ENCODE results near the gene HDGFL2.
A peak's percentile ranks its signal among the peaks of the same experiment; 100 is the strongest.

The HDGFL2 gene

GRCh38 chr19:4495471-4495870, 23.4 kb downstream of the HDGFL2 start:
- H3K9me3 ChIP-seq (ENCODE audit: low read length): no peaks in the 10 kb centered on the region
- no peak overlapping the region for H3K27ac ChIP-seq (ENCODE audit: low read depth, low read length)
- no peak overlapping the region for H3K9ac ChIP-seq (ENCODE audit: low read length)
- peaks cover 60% of the 10 kb centered on the region for H3K36me3 ChIP-seq (ENCODE audit: insufficient read depth, low read length)
- H3K27me3 ChIP-seq (ENCODE audit: control insufficient read depth in 1 of 2, insufficient read depth in 2 of 2, low read length in 2 of 2): no peaks in the 10 kb centered on the region
- H3K4me1 ChIP-seq (ENCODE audit: insufficient read depth, low read length): no peaks in the 10 kb centered on the region
- no peak overlapping the region for H3K4me3 ChIP-seq (ENCODE audit: low read depth in 1 of 2, low read length in 2 of 2)

- peaks cover 63% of the 10 kb centered on the region for H3K36me3 ChIP-seq (ENCODE audit: insufficient read depth, low read length)
Measured at GRCh38 chr19:4496304-4496703, 24.2 kb downstream of the HDGFL2 start.

GRCh38 chr19:4497770-4498389, 25.8 kb downstream of the HDGFL2 start:
- Histone ChIP-seq H3K4me3 (ENCODE audit: low read depth in 1 of 2, low read length in 2 of 2) (no peak overlapping the region), H3K27ac (ENCODE audit: low read depth, low read length) (no peak overlapping the region), H3K27me3 (ENCODE audit: control insufficient read depth in 1 of 2, insufficient read depth in 2 of 2, low read length in 2 of 2) (no peaks in the 10 kb centered on the region), H3K9ac (ENCODE audit: low read length) (no peak overlapping the region), H3K36me3 (ENCODE audit: insufficient read depth, low read length) (peaks cover 53% of the 10 kb centered on the region), H3K9me3 (ENCODE audit: low read length) (no peaks in the 10 kb centered on the region), H3K4me1 (ENCODE audit: insufficient read depth, low read length) (no peaks in the 10 kb centered on the region)

More at GRCh38 chr19:4496304-4496703, 24.2 kb downstream of the HDGFL2 start:
- H3K9me3 ChIP-seq (ENCODE audit: low read length): no peaks in the 10 kb centered on the region
- H3K4me1 ChIP-seq (ENCODE audit: insufficient read depth, low read length): no peaks in the 10 kb centered on the region
- H3K4me3 ChIP-seq (ENCODE audit: low read depth in 1 of 2, low read length in 2 of 2): no peak overlapping the region
- H3K27ac ChIP-seq (ENCODE audit: low read depth, low read length): no peak overlapping the region
- H3K27me3 ChIP-seq (ENCODE audit: control insufficient read depth in 1 of 2, insufficient read depth in 2 of 2, low read length in 2 of 2): no peaks in the 10 kb centered on the region
- H3K9ac ChIP-seq (ENCODE audit: low read length): no peak overlapping the region

- peaks cover 45% of the 10 kb centered on the region for H3K36me3 ChIP-seq (ENCODE audit: insufficient read depth, low read length)
- no peak overlapping the region for H3K9ac ChIP-seq (ENCODE audit: low read length)
- H3K9me3 ChIP-seq (ENCODE audit: low read length): no peaks in the 10 kb centered on the region
- H3K27me3 ChIP-seq (ENCODE audit: control insufficient read depth in 1 of 2, insufficient read depth in 2 of 2, low read length in 2 of 2): no peaks in the 10 kb centered on the region
- H3K4me1 ChIP-seq (ENCODE audit: insufficient read depth, low read length): no peaks in the 10 kb centered on the region
- H3K27ac ChIP-seq (ENCODE audit: low read depth, low read length): no peak overlapping the region
- no peak overlapping the region for H3K4me3 ChIP-seq (ENCODE audit: low read depth in 1 of 2, low read length in 2 of 2)
Measured at GRCh38 chr19:4498694-4499093, 26.6 kb downstream of the HDGFL2 start.

GRCh38 chr19:4499318-4499717, 27.2 kb downstream of the HDGFL2 start:
- Histone ChIP-seq H3K36me3 (ENCODE audit: insufficient read depth, low read length) (peaks cover 39% of the 10 kb centered on the region), H3K27ac (ENCODE audit: low read depth, low read length) (no peak overlapping the region), H3K4me1 (ENCODE audit: insufficient read depth, low read length) (no peaks in the 10 kb centered on the region), H3K27me3 (ENCODE audit: control insufficient read depth in 1 of 2, insufficient read depth in 2 of 2, low read length in 2 of 2) (no peaks in the 10 kb centered on the region), H3K9me3 (ENCODE audit: low read length) (no peaks in the 10 kb centered on the region), H3K4me3 (ENCODE audit: low read depth in 1 of 2, low read length in 2 of 2) (no peak overlapping the region), H3K9ac (ENCODE audit: low read length) (no peak overlapping the region)

GRCh38 chr19:4499855-4500254, 27.8 kb downstream of the HDGFL2 start:
- peaks cover 38% of the 10 kb centered on the region for H3K36me3 ChIP-seq (ENCODE audit: insufficient read depth, low read length)
- peaks cover 4% of the 10 kb centered on the region for H3K4me1 ChIP-seq (ENCODE audit: insufficient read depth, low read length)
- H3K27me3 ChIP-seq (ENCODE audit: control insufficient read depth in 1 of 2, insufficient read depth in 2 of 2, low read length in 2 of 2): no peaks in the 10 kb centered on the region
- no peaks in the 10 kb centered on the region for H3K9me3 ChIP-seq (ENCODE audit: low read length)
- H3K27ac ChIP-seq (ENCODE audit: low read depth, low read length): no peak overlapping the region
- no peak overlapping the region for H3K4me3 ChIP-seq (ENCODE audit: low read depth in 1 of 2, low read length in 2 of 2)
- no peak overlapping the region for H3K9ac ChIP-seq (ENCODE audit: low read length)

- Histone ChIP-seq H3K27me3 (ENCODE audit: control insufficient read depth in 1 of 2, insufficient read depth in 2 of 2, low read length in 2 of 2) (no peaks in the 10 kb centered on the region), H3K27ac (ENCODE audit: low read depth, low read length) (no peak overlapping the region), H3K4me1 (ENCODE audit: insufficient read depth, low read length) (peaks cover 5% of the 10 kb centered on the region), H3K36me3 (ENCODE audit: insufficient read depth, low read length) (peaks cover 49% of the 10 kb centered on the region), H3K4me3 (ENCODE audit: low read depth in 1 of 2, low read length in 2 of 2) (no peak overlapping the region), H3K9me3 (ENCODE audit: low read length) (no peaks in the 10 kb centered on the region), H3K9ac (ENCODE audit: low read length) (no peak overlapping the region)
Measured at GRCh38 chr19:4500841-4501591, 28.9 kb downstream of the HDGFL2 start.

- H3K4me1 ChIP-seq (ENCODE audit: insufficient read depth, low read length): peaks cover 8% of the 10 kb centered on the region
- H3K27me3 ChIP-seq (ENCODE audit: control insufficient read depth in 1 of 2, insufficient read depth in 2 of 2, low read length in 2 of 2): no peaks in the 10 kb centered on the region
- no peaks in the 10 kb centered on the region for H3K9me3 ChIP-seq (ENCODE audit: low read length)
- H3K27ac ChIP-seq (ENCODE audit: low read depth, low read length): no peak overlapping the region
- H3K36me3 ChIP-seq (ENCODE audit: insufficient read depth, low read length): peaks cover 51% of the 10 kb centered on the region
- no peak overlapping the region for H3K4me3 ChIP-seq (ENCODE audit: low read depth in 1 of 2, low read length in 2 of 2)
- H3K9ac ChIP-seq (ENCODE audit: low read length): no peak overlapping the region
Measured at GRCh38 chr19:4501691-4502090, 29.6 kb downstream of the HDGFL2 start.

- H3K9ac ChIP-seq (ENCODE audit: low read length): no peak overlapping the region
- H3K4me1 ChIP-seq (ENCODE audit: insufficient read depth, low read length): peaks cover 14% of the 10 kb centered on the region
- no peaks in the 10 kb centered on the region for H3K27me3 ChIP-seq (ENCODE audit: control insufficient read depth in 1 of 2, insufficient read depth in 2 of 2, low read length in 2 of 2)
- no peak overlapping the region for H3K4me3 ChIP-seq (ENCODE audit: low read depth in 1 of 2, low read length in 2 of 2)
- H3K36me3 ChIP-seq (ENCODE audit: insufficient read depth, low read length): peaks cover 55% of the 10 kb centered on the region
- H3K27ac ChIP-seq (ENCODE audit: low read depth, low read length): peak overlapping the region; percentile 23
- no peaks in the 10 kb centered on the region for H3K9me3 ChIP-seq (ENCODE audit: low read length)
Measured at GRCh38 chr19:4502282-4503131, 30.4 kb downstream of the HDGFL2 start.

GRCh38 chr19:4503132-4503824, 31.2 kb downstream of the HDGFL2 start:
- H3K4me1 ChIP-seq (ENCODE audit: insufficient read depth, low read length): peaks cover 20% of the 10 kb centered on the region
- no peaks in the 10 kb centered on the region for H3K27me3 ChIP-seq (ENCODE audit: control insufficient read depth in 1 of 2, insufficient read depth in 2 of 2, low read length in 2 of 2)
- peaks cover 52% of the 10 kb centered on the region for H3K36me3 ChIP-seq (ENCODE audit: insufficient read depth, low read length)
- H3K27ac ChIP-seq (ENCODE audit: low read depth, low read length): peak overlapping the region; percentile 23
- H3K9me3 ChIP-seq (ENCODE audit: low read length): no peaks in the 10 kb centered on the region
- no peak overlapping the region for H3K9ac ChIP-seq (ENCODE audit: low read length)
- H3K4me3 ChIP-seq (ENCODE audit: low read depth in 1 of 2, low read length in 2 of 2): no peak overlapping the region

GRCh38 chr19:4503825-4504170, 31.7 kb downstream of the HDGFL2 start:
- Histone ChIP-seq H3K9me3 (ENCODE audit: low read length) (no peaks in the 10 kb centered on the region), H3K27ac (ENCODE audit: low read depth, low read length) (peak overlapping the region; percentile 23), H3K4me3 (ENCODE audit: low read depth in 1 of 2, low read length in 2 of 2) (no peak overlapping the region), H3K27me3 (ENCODE audit: control insufficient read depth in 1 of 2, insufficient read depth in 2 of 2, low read length in 2 of 2) (no peaks in the 10 kb centered on the region), H3K9ac (ENCODE audit: low read length) (no peak overlapping the region), H3K36me3 (ENCODE audit: insufficient read depth, low read length) (peaks cover 47% of the 10 kb centered on the region), H3K4me1 (ENCODE audit: insufficient read depth, low read length) (peaks cover 25% of the 10 kb centered on the region)

Measured in muscle layer of colon (tissue), 2 donors.